GM15510 (cell line): ENCODE results near the gene CD99L2.

Source experiments
- POLR2A ChIP-seq: IDR thresholded peaks from 3 replicates; pipeline ENCODE4 v1.6.1; 2011; ENCODE audit warnings: borderline replicate concordance; ENCODE audit not compliant: insufficient read length; ENCODE audit errors: extremely low read depth

Gene CD99L2

DNA sequence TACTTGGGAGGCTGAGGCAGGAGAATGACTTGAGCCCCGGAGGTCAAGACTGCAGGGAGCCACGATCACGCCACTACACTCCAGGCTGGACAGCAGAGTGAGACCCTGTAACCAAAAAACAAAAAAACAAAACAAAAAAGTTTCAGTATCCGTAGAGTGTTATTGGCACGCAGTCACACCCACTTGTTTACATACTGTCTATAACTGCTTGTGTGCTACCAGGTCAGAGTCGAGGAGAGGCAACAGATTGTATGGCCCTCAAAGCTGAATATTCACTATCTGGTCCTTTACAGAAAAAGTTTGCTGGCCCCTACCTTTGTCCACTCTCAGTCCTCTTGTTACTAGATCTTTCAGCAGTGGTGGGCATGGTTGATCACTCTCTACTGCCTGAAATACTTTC, 8.2 kb upstream of the CD99L2 start:
- TF ChIP-seq POLR2A, result no peak

DNA sequence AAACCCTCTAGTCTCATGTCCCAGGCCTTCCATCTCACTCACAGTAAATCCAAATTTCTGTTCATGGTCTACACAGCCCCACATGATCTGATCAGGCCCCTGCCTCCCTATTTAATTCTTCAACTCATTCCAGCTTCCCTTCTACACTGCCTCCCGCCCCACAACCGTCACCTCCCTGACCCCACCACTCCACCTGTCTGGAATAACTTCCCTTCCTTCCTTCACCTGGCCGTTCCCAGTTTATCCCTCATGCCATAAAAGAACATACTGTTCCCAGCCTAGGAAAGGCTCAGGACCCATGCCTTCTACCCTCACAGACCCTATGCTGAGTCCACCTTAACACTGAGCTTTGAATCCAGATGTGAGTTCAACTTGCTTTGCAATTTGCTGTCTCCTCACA, 6.8 kb upstream of the CD99L2 start:
- no peak for TF ChIP-seq POLR2A

DNA sequence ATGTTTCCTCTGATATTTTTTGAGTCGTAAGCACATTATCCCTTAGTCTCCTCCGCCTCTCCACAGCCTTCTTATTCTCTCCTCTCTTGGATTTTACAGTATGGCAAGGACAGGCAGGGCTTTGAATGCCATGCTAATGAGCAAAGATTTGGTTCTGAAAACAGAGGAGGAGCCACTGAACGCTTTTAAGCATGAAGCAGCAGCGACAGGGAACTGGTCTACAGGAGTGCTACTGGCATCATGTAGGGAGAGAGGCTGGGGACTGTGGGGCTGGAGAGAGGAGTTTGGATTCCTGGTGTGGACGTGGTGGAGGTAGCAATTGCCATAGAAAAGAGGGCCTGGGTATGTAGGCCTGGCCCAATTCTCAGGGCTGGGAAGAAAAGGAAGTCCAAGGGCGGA, 4.6 kb upstream of the CD99L2 start:
- no peak for TF ChIP-seq POLR2A

DNA sequence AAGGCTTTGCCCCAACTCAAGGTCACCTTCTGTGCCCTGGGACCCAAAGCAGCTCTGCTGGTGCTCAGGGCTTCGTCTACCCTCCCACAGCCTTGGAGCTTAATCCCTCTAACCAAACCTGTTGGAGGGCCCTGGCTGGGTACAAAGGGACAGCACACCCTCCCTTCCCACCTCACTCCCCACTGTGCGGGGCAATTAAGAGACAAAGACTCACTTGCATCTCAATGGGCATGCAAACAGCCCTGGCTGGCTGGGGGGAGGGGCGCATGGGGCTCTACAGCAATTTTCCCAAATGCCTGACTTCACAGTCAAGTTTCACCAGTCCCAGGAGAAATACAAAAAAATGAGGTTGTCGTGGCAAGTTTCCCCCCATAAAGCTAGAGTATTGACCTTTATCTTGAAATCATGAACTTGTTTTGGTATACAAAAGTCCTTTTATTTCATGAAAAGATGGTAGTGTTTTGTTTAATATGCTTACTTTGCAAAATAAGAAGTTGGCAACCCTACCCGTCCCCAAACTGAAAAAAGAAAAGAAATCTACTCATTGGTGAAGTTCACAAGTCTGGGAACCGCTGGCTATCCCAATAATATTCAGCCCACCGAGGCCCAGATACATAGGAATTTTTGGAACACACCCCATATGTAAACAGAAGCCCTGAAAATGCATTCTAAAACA, 4.1 kb upstream of the CD99L2 start:
- no peak for TF ChIP-seq POLR2A

DNA sequence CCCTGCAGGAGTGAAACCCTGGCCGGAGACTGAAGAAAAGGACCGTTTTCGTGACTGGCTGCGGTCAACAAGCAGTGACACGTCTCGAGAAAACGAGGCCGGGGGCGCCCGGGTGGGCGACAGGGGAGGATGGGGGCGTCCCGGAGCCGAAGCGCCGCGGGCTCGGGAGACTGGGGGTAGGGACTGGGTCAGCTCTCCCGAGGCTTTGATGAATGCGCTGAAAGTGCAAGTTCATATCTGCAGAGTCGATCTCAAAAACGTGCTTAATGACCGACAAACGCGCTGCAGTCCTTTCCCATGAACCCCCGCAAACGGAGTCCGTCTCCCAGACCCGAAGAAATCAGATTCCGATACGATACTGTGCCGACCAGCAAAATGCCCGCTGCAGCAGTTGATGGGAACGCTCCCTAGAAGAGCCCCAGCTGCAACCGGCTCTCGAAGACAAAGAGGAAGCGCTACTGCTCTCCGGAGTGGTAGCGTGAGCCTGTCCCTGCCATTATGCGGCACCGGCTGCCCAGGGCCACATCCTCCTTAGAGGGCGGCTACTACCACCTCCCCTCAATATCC, 806 bp upstream of the CD99L2 start:
- no peak for TF ChIP-seq POLR2A

DNA sequence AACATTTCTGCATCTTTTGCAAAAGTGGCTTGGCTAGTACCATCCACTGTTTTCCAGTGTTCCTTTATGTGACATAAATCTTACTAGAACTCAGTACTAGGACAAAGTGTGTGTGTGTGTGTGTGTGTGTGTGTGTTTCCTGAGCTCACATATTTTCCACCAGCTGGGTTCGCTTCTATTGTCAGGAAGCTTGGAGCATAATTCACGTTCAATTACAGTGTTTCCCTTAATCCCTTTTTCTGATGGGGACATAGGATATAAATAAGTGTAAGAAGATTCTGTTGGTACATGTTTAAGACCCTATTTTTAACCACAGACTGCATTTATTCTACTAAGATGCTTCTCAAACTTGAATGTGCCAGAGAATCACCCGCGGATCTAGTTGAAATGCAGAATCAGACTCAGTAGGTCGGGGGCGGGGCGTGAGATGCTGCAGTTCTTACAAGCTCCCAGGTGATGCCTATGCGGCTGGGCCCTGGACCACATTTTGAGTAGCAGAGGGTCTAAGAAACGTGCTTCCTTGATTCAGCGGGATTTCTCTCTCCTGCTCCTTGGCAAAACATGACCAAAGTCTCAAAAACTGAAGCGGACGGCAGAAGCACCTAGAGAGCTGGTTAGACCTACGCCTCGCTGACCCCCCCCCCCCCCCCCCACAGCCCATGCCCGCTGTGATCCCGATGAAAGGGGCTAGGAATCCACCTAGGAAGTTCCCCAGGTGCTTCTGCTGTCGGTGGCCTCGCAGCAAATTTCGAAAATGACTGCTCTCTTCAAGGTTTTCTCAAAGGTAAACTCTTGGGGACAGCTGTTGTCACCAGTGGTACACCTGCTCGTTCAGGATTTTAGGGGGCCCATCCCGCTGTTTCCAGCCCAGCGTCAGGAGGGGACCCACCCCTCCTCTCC, 797 bp downstream of the CD99L2 start:
- TF ChIP-seq POLR2A, result no peak

DNA sequence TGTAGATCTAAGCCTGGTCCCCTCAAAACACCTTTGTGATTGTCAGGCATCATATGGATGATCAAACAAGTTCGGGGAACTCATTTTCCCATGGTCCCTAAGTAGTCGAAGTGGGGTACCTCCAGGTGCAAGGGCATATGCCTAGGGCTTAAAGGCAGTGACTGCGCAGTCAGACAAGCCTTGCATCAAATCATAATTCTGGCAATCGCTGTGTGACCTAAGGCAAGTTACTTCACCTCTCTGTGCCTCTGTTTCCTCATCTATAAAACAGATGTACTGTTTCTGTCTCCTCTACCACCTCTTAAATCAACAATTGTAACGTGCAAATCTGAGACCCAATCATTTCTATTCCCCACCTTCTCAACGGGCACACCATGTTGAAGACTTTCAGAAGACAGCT, 1.8 kb downstream of the CD99L2 start:
- no peak for TF ChIP-seq POLR2A

DNA sequence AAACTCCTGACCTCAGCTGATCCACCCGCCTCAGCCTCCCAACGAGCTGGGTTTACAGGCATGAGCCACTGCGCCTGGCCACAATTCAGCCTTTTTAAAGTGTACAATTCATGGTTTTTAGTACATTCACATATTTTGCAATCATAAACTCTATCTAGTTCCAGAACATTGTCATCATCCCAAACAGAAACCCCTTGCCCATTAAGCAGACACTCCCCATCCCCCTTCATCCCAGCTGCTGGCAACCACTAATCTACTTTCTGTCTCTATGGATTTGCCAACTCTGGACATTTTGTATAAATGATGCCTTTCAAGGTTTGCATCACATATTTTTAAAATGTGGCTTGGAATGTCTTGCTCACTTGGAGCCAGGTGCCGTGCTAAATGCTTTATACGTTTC, 4.5 kb downstream of the CD99L2 start:
- no peak for TF ChIP-seq POLR2A

DNA sequence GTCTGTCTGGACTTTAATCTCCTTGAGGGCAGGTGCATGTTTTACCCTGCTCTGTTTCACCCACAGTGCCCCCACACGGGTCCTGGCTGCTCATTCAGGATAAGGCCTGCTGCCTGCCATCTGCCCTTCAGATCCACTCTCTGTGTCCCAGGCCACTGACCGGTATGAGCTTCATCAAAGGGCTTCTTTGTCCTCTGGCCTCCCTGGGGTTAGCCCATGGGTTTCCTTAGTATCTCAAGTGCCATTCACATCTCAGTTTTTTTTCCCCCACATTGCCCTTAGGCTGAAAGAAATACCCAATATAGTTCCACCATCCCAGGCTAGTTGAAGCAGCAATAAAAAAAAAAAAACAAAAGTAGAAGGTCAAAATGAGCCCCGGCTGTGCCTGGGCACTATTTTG, 9.3 kb downstream of the CD99L2 start:
- TF ChIP-seq POLR2A, result no peak

DNA sequence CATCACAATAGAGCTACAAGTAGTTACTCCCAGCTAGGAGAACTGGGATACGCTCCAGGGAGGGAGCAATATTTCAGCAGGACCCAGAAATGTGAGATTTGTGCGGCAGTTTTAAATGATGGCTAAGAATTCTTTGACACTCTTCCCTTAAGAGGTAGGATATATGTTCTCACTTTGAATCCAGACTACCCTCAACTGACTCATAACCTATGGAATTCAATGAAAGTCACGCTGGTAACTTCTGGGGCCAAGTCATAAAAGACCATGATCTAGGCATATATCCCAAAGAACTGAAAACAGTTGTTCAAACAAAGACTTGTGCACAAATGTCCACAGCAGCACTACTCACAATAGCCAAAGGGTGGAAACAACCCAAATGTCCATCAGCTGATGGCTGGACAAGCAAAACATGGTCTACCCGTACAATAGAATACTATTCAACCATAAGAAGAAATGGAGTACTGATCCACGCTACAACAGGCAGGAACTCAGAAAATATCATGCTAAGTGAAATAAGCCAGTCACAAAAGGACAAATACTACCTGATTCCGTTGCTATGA, 10.5 kb downstream of the CD99L2 start:
- no peak for TF ChIP-seq POLR2A

DNA sequence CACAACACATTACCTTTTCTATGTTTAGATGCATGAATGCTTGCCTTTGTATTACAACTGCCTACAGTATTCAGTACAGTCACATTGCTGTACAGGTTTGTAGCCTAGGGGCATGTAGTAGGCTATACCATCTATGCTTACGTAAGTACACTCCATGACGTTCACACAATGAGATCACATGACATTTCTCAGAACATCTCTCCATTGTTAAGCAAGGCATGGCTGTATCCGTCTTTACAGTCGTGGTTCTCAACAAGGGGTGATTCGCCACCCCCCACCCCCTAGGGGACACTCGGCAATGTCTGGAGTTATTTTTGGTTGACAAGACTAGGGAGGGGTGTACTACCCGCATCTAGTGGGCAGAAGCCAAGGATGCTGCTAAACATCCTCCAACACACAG, 12.1 kb downstream of the CD99L2 start:
- TF ChIP-seq POLR2A, result no peak

DNA sequence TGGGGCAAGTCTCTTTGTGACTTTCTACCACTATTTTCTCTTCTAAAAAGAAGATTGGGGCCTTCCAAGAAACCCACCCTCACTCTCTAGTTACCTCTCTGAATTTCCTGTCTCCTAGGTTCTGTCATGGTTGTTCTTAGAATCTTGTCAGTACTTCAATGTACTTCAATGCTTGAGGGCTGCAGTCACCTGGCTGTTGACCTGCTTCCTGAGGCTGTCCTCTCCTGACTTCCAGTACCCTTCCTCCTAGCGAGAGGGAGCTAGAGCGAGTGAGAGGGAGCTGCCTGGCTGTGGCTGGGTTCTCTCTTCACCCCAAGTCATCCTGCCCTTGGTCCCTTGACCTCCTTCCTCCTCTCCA, 17.7 kb downstream of the CD99L2 start:
- TF ChIP-seq POLR2A, result no peak

DNA sequence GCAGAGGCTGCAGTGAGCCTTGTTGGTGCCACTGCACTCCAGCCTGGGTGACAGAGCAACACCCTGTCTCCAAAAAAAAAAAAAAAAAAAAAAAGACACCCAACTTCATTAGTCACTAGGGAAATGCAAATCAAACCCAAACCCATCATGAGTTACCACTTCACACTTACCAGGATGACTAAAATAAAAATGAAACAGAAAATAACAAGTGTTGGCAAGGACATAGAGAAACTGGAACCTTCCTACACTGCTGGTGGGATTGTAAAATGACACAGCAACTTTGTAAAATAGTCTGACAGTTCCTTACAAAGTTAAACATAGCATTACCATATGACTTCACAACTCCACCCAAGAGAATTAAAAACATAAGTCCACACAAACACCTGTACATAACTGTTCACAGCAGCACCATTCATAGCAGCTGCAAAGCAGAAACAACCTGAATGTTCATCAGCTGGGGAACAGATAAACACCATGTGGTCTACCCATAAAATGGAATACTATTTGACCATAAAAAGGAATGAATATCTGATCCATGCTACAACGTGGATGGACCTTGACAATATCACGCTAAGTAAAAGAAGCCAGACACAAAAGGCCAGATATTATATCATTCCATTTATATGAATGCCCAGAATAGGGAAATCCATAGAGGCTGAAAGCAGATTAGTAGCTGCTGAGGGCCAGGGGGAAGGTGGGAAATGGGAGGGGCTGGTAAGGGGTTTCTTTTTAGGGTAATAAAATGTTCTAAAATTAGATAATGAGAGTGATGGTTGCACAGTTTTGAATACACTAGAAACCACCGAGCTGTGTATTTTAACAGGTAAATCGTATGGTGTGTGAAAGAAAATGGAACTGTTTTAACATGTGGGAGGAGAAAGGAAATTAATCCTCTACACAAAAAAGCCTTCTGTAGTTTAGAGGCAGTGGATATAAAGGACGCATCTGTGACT, 18.3 kb downstream of the CD99L2 start:
- TF ChIP-seq POLR2A, result no peak

DNA sequence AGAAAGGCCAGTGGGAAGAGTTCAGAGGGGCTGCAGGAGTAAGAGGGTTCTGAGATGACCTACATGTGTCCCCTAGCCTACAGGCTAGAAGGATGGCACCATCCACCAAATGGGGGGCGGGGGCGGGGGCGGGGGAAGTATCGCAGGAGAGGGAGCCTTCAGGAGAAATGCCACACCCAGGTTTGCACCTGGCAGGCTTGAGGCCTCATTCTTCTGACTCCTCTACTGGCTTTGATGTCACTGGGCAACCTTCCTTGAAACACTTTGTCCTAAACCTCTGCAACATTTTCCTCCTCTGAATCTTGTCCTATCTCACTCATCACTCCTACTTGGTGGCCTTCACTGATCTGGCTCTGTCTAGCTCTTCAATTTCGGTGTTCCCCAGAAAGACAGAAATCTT, 24.0 kb downstream of the CD99L2 start:
- TF ChIP-seq POLR2A, result no peak

DNA sequence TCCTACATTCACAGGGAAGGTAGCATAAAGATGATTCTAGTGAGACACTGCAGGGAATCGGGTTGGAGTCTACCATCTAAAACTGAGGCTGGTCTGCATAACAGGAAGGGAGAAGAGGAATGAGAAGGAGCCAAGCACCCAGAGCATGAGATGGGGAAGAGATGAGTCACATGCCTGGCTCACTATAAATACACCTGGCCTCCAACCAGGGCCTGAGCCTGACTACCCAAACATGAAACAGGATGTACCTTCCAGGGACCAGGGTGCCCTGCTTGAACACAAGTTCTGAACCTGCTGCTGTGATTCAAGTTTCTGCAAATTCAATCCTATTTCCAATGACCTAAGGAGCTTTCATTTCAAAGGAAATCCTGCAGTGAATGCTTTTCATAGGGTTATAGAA, 24.9 kb downstream of the CD99L2 start:
- no peak for TF ChIP-seq POLR2A

DNA sequence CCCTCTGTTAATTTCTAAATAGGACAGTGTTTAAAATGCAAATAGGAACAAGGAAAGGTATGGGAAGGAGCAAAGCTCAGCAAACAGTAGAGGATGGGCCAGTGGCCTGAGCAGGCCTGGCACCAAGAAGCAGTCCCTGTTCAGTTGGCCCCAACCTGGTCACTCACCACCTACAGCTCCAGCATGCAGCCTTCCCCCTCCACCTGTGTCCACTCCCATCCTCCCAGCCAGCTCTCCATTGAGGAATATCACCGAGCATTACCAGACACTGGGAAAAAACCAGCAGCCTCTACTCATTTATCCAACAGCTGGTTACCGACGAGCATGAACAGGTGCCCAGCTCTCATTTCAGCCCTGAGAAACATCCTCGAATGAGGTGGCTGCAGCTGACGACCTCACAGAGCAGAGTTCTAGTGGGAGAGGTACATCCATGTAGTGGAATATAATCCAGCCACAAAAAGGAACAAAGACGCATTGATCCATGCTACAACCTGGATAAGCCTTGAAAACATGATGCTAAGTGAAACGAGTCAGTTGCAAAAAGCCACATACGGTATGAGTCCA, 25.6 kb downstream of the CD99L2 start:
- TF ChIP-seq POLR2A, result no peak
